HG02571 (cell line): Measurements from ENCODE around the gene FPR1.
"Not testable (repeated sequence)": the region's sequence is repeated elsewhere in the genome, so short reads cannot be mapped to it uniquely, and the experiment has no call there.

Source experiments
- ATAC-seq: cut with Tn5 transposase; IDR thresholded peaks from one replicate; pipeline ENCODE4 v1.9.1; 2021; ENCODE audit warnings: mild to moderate bottlenecking, moderate library complexity; ENCODE audit not compliant: unreplicated experiment

FPR1 gene

DNA sequence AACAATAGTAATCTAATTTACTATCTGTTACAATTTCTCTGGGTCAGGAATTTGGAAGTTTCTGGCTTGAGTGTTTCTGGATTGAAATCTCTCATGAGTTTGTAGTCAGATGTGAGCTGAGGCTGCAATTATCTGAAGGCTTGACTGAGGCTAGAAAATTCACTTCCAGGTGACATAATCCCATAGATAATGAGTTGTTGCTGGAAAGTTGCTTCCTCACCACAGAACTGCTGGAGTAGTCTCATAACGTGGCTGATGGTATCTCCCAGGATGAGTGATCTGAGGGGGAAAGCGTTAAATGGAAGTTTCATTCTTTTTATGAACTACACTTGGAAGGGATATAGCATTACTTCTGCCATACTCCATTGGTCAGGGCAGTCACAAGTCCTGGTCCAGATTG lies 28.0 kb upstream of the FPR1 start:
- no peak for ATAC-seq

DNA sequence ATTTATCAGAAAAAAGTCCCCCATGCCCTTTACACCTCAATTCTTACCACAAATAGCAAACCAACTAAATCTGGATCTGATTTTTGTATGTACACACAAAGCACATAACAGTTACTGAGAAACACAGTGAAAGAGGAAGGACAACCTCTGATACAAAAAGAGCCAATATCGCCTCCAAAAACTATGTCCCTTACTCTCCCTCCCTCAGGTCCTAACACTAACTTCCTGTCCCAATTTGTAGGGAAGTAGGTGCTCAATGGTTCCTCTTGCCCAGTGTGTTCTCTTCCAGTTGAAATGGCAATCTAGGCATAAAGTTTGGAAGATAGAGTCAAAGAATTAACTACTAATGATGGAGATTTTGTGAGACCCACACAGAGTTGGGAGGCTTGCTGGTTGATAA lies 27.5 kb upstream of the FPR1 start:
- ATAC-seq: no peak

DNA sequence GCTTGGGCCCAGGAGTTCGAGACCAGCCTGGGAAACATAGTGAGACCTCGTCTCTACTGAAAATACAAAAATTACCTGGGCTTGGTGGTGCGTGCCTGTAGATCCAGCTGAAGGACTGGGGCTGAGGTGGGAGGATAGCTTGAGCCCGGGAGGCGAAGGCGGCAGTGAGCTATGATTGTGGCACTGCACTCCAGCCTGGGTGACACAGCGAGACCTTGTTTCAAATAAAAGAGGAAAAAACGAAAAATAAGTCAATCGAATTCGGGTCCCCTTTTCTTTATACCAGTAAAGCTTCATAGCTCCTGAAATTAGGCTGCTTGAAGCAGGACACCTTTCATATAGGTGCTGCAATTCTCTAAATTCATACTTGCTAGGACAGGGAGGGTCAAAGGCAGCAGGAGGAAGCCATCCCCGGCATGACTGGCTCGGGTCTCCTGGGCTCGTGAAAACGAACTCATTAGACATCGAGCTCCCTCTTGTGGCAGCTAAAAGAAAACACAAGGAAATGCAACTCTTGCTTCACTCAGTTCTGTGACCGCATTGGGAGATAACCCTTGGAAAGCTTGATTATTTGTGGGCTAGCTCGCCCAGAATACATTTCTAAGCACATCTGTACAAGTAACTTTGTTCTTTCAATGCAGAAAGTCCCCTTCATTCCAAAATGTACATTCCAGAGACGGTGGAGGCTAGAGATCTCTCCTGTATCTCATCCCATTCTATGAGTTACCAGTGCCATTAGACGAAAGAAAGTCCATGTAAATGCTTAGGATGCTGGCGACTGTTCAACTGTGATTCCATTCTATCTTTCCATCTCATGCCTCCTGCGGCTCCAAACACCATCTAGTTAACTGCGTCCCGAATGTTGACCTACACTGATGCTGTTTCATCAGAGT lies 26.1 kb upstream of the FPR1 start:
- no peak for ATAC-seq

DNA sequence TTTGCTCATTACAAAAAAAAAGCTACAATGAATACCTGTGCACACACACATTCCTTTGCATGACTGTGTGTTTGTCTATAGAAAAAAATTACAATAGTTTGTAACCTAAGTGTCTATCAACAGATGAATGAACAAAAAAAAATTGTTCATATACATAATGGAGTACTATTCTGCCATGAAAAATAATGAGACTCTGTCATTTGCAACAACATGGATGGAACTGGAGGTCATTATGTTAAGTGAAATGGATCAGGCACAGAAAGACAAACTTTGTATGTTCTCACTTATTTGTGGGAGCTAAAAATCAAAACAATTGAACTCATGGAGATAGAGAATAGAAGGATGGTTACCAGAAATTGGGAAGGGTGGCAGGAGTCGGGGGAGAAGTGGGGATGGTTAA lies 24.9 kb upstream of the FPR1 start:
- not testable (repeated sequence) for ATAC-seq

DNA sequence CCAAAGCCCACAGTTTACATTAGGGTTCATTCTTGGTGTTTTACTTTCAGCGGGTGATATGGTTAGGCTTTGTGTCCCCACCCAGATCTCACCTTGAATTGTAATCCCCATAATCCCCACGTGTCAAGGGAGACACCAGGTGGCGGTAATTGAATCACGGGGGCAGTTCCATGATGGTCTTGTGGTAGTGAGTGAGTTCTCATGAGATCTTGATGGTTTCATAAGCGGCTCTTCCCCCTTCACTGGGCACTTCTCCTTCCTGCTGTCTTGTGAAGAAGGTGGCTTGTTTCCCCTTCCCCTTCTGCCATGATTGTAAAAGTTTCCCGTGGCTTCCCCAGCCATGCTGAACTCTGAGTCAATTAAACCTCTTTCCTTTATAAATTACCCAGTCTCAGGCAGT lies 21.3 kb upstream of the FPR1 start:
- no peak for ATAC-seq

DNA sequence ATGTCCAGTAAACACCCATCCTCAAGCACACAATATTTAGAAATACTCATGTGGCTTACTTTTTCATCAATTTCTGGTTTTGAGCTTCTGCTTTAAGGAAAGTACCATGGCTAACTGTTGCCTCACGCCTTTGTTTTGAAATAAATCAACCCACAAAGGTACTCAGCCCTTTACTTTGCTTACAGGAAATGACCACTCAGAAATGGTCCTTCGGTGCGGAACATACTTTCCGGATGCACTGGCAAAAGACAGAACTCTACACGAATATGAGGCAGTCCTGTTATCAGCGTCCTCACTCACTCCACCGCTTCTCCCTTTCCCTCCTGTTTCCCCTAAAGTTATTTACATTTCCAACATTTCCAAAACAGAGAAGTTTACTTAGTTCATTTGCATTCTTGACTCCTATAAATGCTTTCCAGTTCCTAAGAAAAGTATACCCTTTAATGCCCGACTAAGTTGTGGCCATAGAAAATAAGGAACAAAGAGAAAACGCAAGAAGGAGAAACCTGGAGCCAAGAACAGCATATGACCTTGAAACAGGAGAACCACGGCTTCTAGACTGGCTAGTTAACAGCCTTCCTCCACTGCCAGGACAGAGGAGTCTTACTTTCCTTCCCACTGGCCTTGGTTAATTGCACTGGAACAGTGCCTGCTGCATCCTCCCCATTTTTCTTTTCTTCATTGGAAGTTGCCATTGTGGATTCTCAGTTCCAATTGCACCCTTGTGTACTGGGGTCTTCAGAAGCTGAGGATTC lies 19.9 kb upstream of the FPR1 start:
- no peak for ATAC-seq

DNA sequence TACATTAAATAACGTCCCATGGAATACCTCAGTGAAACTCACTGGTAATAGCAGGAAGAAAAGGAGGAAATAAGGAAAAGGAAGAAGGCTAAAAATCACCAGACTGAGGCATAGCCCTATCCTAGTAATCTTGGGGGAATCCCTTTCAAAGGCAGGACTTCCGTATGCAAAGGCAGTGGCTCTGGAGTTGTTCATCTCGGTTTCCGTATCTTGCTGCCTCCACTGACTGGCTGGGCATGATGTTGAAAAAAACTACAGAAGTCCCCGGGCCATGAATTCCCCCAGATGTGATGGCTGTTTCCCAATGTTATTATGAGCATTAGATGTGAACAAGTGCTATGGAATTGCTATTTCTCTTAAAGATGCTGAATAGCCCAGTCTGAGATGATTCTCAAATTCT lies 14.8 kb upstream of the FPR1 start:
- ATAC-seq: no peak

DNA sequence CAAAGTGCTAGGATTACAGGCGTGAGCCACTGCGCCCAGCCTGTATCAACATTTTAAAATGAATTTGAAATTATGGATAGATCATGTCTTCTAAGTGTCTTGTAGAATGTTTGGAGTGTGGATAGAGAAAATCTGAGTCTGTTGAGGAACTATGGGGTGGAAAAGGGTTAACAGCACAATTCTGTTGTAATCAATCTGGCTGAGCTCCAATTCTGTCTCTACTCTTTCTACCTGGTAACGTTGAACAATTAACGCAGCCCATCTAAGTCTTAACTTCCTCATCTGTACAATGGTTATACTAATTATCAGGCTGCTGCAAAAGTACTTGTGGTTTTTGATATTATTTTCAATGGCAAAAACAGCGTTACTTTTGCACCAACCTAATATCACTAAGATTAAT lies 13.4 kb upstream of the FPR1 start:
- no peak for ATAC-seq

DNA sequence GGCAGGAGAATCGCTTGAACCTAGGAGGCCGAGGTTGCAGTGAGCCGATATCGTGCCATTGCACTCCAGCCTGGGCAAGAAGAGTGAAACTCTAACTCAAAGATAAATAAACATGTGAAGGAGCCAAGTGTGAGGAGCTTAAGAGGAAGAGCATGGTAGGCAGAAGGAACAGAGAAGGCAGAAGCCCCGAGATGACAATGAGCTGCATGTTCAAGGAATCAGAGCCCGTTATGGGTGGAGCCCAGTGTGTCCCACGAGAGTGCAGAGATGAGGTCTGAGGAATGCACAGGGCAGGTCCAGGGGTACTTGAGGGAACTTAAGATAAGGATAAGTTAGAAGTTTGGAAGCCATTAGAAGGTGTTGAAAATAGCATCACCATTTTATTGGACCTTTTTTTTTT lies 10.0 kb upstream of the FPR1 start:
- ATAC-seq: no peak

DNA sequence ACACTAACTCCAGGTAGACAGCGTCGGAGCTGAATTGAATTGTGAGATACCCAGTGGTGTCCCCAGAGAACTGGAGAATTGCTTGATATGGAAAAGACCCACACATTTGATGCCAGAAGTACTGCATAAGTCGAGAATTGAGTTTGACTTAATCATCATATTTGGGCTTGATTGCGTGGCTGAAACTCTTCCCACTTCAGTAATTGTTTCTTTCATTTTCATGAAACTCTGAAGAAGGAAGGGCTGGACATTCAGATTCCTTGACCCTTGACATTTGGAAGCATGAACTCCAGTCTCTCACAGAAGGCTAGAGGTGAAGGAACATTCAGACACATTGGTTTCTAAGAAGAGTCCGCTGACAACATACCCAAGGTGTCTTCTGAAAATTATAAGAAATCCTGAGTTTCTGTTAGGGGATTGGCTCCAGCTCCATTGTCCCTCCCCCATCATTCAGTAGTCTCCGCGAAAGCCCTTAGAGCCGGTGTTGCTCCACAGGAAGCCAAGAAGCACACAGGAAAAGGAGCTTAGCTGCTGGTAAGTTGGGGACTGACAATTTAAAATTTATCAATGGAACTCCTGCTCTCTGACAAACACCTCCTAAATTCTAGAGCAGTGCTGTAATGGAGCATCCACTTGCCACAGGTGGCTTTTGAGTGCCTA lies 9.1 kb upstream of the FPR1 start, which contains the start of gene FPR2:
TSS of gene FPR2 (plus strand) at position 484 of the 660 bp plus-strand sequence. CDS start 7,479 bp downstream, outside the sequence.
- ATAC-seq: no peak

DNA sequence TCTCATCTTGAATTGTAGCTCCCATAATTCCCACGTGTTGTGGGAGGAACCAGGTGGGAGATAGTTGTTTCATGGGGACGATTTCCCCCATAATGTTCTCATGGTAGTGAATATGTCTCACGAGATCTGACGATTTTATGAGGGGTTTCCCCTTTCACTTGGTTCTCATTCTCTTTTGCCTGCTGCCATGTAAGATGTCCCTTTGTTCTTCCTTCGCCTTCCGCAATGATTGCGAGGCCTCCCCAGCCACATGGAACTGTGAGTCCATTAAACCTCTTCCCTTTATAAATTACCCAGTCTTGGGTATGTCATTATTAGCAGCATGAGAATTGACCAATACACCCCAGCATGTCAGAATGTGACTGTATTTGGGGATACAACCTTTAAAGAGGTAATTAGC lies 3.9 kb upstream of the FPR1 start:
- no peak for ATAC-seq

DNA sequence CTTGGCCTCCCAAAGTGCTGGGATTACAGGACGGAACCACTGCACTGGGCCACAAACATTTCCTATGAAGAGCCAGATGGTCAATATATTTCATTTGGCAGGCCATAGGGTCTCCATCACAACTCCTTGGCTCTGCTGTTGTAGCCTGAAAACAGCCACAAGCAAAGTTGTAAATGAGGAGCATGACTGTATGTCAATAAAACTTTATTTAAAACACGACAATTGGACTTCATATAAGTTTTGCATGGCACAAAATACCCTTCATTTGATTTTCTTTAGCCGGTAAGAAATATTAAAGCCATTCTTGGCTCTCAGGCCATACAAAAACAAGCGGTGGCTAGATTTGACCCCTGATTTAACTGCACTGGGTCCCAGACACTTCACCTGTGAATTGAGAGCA lies 3.1 kb upstream of the FPR1 start:
- ATAC-seq: no peak

DNA sequence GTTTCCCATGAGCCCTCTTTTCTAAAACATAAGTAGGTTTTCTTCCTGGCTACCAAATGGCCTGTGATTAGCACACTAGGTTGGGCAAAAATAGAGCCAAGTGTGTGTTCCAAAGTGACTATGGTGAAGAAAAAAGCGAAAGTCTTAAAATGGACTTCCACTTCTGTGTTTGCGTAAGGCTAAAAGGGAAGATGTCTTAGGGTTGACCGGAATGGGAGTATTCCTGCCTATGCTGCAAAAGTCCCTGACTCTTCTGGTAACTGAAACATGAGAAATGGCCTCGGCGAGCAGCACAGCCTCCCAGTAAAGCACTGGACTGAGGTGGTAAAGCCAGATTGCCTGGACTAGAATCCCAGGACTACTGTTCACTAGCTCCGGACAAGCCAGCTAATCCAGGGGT lies 2.4 kb upstream of the FPR1 start:
- no peak for ATAC-seq

DNA sequence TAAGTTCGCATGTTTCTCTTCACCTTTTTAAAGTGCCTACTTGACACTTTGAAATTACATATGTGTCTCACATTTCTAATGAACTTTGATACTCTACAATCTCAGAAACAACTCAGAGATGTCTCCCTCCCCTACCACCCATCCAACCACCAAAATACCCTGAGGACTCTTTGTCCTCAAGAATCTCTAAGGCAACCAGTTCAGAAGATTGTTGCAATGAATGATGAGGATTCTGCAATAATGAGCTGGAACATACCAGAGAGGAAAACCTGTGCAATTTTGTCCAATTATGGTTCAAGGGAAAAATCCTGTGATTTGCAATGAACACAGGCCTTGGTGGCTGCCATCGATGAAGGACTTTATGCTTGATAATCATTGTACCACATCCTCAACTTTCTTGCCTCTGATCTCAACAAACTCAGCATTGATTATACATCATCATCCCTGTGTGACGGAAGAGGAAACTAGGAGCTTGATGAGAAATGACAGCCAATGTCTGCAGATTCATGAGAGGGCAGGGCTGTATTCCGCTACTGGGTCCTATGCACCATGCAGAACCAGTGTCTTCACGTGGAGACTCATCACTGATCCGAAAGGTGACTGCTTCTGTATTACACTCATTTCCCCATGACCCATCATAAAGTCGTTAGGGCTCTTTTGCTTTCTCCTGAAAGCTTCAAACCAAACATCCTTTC lies 1.1 kb downstream of the FPR1 start:
- ATAC-seq: no peak

DNA sequence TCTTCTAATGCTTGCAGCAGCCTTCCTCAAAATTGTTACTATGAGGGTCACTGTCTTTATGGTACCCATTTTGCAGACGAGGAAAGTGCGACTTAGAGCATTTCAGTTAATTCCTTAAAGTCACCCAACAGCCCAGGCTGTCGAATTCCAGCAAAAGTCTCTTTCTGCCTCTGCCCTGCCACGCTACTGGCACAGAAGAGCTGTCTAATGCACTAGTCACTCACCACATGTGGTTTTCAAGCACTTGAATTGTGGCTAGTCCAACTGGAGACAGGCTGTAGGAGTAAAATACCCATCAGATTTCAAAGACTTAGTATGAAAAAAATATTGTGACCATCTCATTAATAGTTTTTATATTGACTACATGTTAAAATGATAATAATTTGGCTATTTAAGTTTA lies 1.7 kb downstream of the FPR1 start:
- no peak for ATAC-seq

DNA sequence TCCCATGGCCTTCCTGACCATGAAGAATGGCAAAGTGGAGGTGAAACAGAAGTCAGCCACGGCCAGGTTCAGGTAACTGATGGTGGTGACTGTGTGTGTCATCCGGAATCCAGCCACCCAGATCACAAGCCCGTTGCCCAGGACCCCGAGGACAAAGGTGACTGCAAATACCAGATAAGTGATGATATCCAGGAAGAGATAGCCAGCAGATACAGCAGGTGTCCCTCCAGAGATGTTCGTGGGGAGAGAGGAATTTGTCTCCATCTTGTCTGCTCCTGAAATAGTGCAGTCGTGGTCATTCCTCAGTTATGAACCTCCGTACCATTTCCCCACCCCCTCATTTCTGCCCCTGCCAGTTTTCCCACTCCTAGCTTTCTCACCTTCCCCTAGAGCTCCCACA lies 4.9 kb downstream of the FPR1 start:
- no peak for ATAC-seq

DNA sequence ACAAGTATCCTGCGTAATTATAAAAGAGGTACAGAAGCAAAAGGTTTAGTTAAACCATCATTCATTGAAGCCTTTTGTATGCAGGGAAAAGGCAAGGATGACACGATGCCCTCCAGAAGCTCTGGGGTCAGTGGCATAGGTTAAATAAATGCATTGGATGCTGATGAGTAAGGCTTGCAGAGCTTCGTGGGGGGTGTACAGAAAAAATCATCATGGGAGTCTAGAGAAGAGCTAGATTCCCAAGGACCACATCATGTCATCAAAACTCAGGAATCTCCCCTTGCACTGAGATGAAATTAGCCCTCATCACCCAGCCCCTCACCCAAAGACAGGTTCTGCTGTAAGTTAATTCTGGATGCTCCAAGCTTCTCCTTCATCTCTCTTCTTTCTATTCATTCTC lies 8.3 kb downstream of the FPR1 start:
- ATAC-seq: no peak

DNA sequence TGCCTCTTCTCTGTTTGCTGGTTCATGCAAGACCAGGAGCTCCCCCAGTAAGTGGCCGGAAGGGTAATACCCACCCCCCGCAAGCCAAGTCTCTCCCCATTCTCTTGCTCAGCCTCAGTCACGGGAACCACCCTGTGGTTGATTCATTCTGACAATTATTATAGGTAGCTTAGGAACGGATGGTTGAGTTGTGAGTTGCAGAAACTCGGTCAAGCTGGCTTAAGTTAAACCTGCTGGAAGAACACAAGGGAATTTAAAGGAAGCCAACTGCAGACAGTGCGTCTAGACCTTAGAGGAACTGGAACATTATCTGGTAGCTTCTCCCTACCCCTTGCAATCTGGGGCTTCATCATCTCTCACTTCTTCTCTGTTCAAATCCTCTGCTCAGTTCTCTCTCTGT lies 8.9 kb downstream of the FPR1 start:
- no peak for ATAC-seq

DNA sequence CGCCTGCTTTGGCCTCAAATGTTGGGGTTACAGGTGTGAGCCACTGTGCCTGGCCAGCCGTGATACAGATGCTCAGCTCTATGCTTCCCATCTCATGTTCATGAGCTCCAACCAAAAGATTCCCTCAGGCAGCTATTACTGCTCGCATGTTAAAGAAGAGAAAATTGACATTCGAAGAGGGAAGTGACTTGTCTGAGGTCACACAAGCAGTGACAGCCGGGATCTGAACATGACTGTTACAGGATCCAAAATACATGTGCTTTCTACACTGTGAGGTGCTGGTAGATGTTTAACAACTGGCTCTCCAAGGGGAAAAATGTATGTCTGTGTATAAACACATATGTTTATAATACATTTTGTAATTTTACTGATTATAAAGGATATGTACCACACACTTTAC lies 11.3 kb downstream of the FPR1 start:
- ATAC-seq: no peak

DNA sequence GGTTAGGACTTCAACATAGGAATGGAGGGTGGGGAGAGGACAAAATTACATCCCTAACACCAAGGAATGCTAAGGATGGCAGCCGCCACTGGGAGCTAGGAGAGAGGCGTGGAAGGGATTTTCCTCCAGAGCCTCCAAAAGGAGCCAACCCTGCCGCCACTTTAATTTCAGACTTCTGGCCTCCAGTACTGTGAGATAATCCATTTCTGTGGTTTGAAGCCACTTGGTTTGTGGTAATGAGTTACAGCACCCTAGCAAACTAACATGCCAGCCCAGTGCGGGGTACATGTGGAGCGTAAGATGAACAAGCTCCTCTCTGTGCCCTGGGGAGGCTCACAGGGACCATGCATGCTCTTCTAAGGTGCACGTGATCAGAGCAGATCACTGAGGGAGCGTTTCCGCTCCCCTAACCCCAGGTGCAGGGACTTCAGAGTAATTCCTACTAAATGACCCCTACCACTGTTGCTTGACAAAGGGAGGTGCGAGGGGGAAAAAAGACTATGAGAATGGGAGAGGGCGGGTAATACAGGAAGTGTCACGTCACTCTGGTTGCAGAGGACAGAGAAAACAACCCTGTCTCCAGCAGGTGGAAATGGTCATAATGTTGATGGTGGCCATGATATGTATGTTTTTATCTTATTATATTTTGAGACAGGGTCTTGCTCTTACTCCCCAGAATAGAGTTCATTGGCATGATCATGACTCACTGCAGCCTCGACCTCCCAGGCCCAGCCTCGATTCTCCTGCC lies 12.0 kb downstream of the FPR1 start:
- ATAC-seq: no peak
